GM19455 (cell line): ENCODE results near the gene OR51D1.
A peak's percentile ranks its signal among the peaks of the same experiment; 100 is the strongest.

ENCODE experiments used
- ATAC-seq: cut with Tn5 transposase; IDR thresholded peaks from one replicate; pipeline ENCODE4 v1.9.1; 2021; ENCODE audit not compliant: unreplicated experiment

OR51D1 gene

GRCh38 chr11:4636962-4637661 lies at the start of gene OR51D1:
TSS of gene OR51D1 (plus strand) at chr11:4637477. CDS start at chr11:4639791, 2,314 bp downstream.
- peak; percentile 96 for ATAC-seq

GRCh38 chr11:4589017-4589416 lies 48.3 kb upstream of the OR51D1 start:
- no peak for ATAC-seq

- ATAC-seq: no peak
Observed at GRCh38 chr11:4593739-4594138, 43.5 kb upstream of the OR51D1 start, which contains the start of gene OR52I1. TSS of gene OR52I1 (plus strand) at chr11:4594039. CDS start at chr11:4594039, 0 bp downstream.

GRCh38 chr11:4605057-4605456 lies 32.2 kb upstream of the OR51D1 start:
- ATAC-seq: no peak

- ATAC-seq: no peak
Observed at GRCh38 chr11:4606231-4607015, 30.9 kb upstream of the OR51D1 start.

- no peak for ATAC-seq
Observed at GRCh38 chr11:4607096-4607495, 30.2 kb upstream of the OR51D1 start.

GRCh38 chr11:4607781-4608666 lies 29.3 kb upstream of the OR51D1 start, which contains the start of gene TRIM68:
TSS of gene TRIM68 (minus strand) at chr11:4608231. CDS start at chr11:4605504, 2,727 bp downstream.
- peak; percentile 100 for ATAC-seq

- no peak for ATAC-seq
Observed at GRCh38 chr11:4610258-4610935, 26.9 kb upstream of the OR51D1 start.

- no peak for ATAC-seq
Observed at GRCh38 chr11:4611986-4612385, 25.3 kb upstream of the OR51D1 start.

GRCh38 chr11:4615856-4616444 lies 21.3 kb upstream of the OR51D1 start:
- no peak for ATAC-seq

GRCh38 chr11:4619514-4619913 lies 17.8 kb upstream of the OR51D1 start:
- ATAC-seq: no peak

- no peak for ATAC-seq
Observed at GRCh38 chr11:4626207-4627099, 10.8 kb upstream of the OR51D1 start.

- ATAC-seq: no peak
Observed at GRCh38 chr11:4636136-4636535, 1.1 kb upstream of the OR51D1 start.

- ATAC-seq: no peak
Observed at GRCh38 chr11:4637662-4638047, 378 bp downstream of the OR51D1 start.

- ATAC-seq: no peak
Observed at GRCh38 chr11:4639931-4640330, 2.7 kb downstream of the OR51D1 start.

- no peak for ATAC-seq
Observed at GRCh38 chr11:4641501-4641900, 4.2 kb downstream of the OR51D1 start.

- ATAC-seq: no peak
Observed at GRCh38 chr11:4642043-4642442, 4.8 kb downstream of the OR51D1 start.

- no peak for ATAC-seq
Observed at GRCh38 chr11:4643076-4643475, 5.8 kb downstream of the OR51D1 start.

GRCh38 chr11:4643682-4644081 lies 6.4 kb downstream of the OR51D1 start, which contains the start of gene OR51E1:
TSS of gene OR51E1 (plus strand) at chr11:4643982. CDS start at chr11:4652527, 8,545 bp downstream.
- ATAC-seq: no peak
